Mesenchymal stem cell (in vitro differentiated cells and primary cell): ENCODE results near the gene CMC2.

Experiments
- DNase-seq: peaks from one replicate; pipeline ENCODE4 v3.0.0-alpha.2; 2013
- H2AFZ ChIP-seq: one replicate; pipeline ENCODE4 v1.6.1; 2013; ENCODE audit warnings: low read depth, mild to moderate bottlenecking, control low read depth, inconsistent platforms, low read length, moderate library complexity
- H2AK5ac ChIP-seq: 2 replicates; pipeline ENCODE4 v1.6.1; 2013; ENCODE audit warnings: low read length, moderate library complexity, mild to moderate bottlenecking, inconsistent platforms; ENCODE audit not compliant: severe bottlenecking
- H2BK120ac ChIP-seq: one replicate; pipeline ENCODE4 v1.6.1; 2013; ENCODE audit warnings: low read depth, mild to moderate bottlenecking, inconsistent platforms, low read length, moderate library complexity
- H2BK12ac ChIP-seq, 2 experiments: one replicate each; pipeline ENCODE4 v1.6.1; 2013; ENCODE audit warnings: inconsistent platforms in 2 of 2, low read length in 2 of 2, mild to moderate bottlenecking in 2 of 2, moderate library complexity in 2 of 2, control low read depth in 1 of 2
- H2BK15ac ChIP-seq: one replicate; pipeline ENCODE4 v1.6.1; 2013; ENCODE audit warnings: mild to moderate bottlenecking, low read depth, inconsistent platforms; ENCODE audit not compliant: poor library complexity, severe bottlenecking
- H2BK5ac ChIP-seq: 2 replicates; pipeline ENCODE4 v1.6.1; 2013; ENCODE audit warnings: low read depth, mild to moderate bottlenecking, low read length, control low read depth, inconsistent platforms; ENCODE audit not compliant: poor library complexity, severe bottlenecking
- H3K14ac ChIP-seq, 2 experiments: one replicate each; pipeline ENCODE4 v1.6.1; 2013; ENCODE audit warnings: inconsistent platforms in 2 of 2, low read length in 2 of 2, control low read depth in 1 of 2, mild to moderate bottlenecking in 1 of 2, moderate library complexity in 1 of 2
- H3K18ac ChIP-seq, 2 experiments: one replicate each; pipeline ENCODE4 v1.6.1; 2013; ENCODE audit warnings: inconsistent platforms in 2 of 2, low read length in 2 of 2, control low read depth in 1 of 2, low read depth in 1 of 2, mild to moderate bottlenecking in 1 of 2
- H3K23ac ChIP-seq, 2 experiments: one replicate each; pipeline ENCODE4 v1.6.1; 2013; ENCODE audit warnings: inconsistent platforms in 2 of 2, low read length in 2 of 2, mild to moderate bottlenecking in 2 of 2, moderate library complexity in 2 of 2, control low read depth in 1 of 2
- H3K27ac ChIP-seq: 2 replicates; pipeline ENCODE4 v1.5.1; 2013; ENCODE audit warnings: mild to moderate bottlenecking, moderate library complexity, low read length, control low read depth, inconsistent platforms; ENCODE audit not compliant: poor library complexity, severe bottlenecking
- H3K27me3 ChIP-seq, 2 experiments: 2 replicates each; pipeline versions ENCODE4 v1.6.1 to v1.7.0; 2013; ENCODE audit warnings: low read length in 2 of 2, mild to moderate bottlenecking in 2 of 2, moderate library complexity in 2 of 2, control low read depth in 1 of 2, inconsistent platforms in 1 of 2; ENCODE audit not compliant: control insufficient read depth in 1 of 2, insufficient read depth in 1 of 2
- H3K36me3 ChIP-seq, 2 experiments: 2 replicates each; pipeline versions ENCODE4 v1.6.1 to v1.7.0; 2013; ENCODE audit warnings: low read length in 2 of 2, control low read depth in 1 of 2, inconsistent platforms in 1 of 2, low read depth in 1 of 2, mild to moderate bottlenecking in 1 of 2; ENCODE audit not compliant: insufficient read depth in 2 of 2, control insufficient read depth in 1 of 2
- H3K4ac ChIP-seq, 2 experiments: one replicate each; pipeline ENCODE4 v1.6.1; 2013; ENCODE audit warnings: inconsistent platforms in 2 of 2, low read length in 2 of 2, mild to moderate bottlenecking in 2 of 2, moderate library complexity in 2 of 2, control low read depth in 1 of 2, low read depth in 1 of 2
- H3K4me1 ChIP-seq: 2 replicates; pipeline ENCODE4 v1.6.1; 2013; ENCODE audit warnings: low read depth, low read length, control low read depth; ENCODE audit not compliant: control insufficient read depth, insufficient read depth
- H3K4me2 ChIP-seq: 2 replicates; pipeline ENCODE4 v1.6.1; 2013; ENCODE audit warnings: low read length, mild to moderate bottlenecking, inconsistent platforms; ENCODE audit not compliant: poor library complexity, severe bottlenecking
- H3K4me3 ChIP-seq, 2 experiments: 2 replicates each; pipeline versions ENCODE4 v1.5.1 to v1.7.0; 2013; ENCODE audit warnings: low read length in 2 of 2, mild to moderate bottlenecking in 2 of 2, control low read depth in 1 of 2, low read depth in 1 of 2; ENCODE audit not compliant: insufficient read depth in 1 of 2
- H3K79me1 ChIP-seq: replicated peaks from 2 replicates; pipeline ENCODE4 v1.6.1; 2013; ENCODE audit warnings: mild to moderate bottlenecking, control low read depth, low read length, inconsistent platforms; ENCODE audit not compliant: poor library complexity, severe bottlenecking
- H3K9ac ChIP-seq: 2 replicates; pipeline ENCODE4 v1.7.0; 2013; ENCODE audit warnings: mild to moderate bottlenecking, low read length, moderate library complexity
- H3K9me3 ChIP-seq: 2 replicates; pipeline ENCODE4 v1.7.0; 2013; ENCODE audit warnings: mild to moderate bottlenecking, low read length; ENCODE audit not compliant: control insufficient read depth
- H4K8ac ChIP-seq: one replicate; pipeline ENCODE4 v1.6.1; 2013; ENCODE audit warnings: inconsistent platforms, mild to moderate bottlenecking, low read length, moderate library complexity
- H4K91ac ChIP-seq: one replicate; pipeline ENCODE4 v1.6.1; 2013; ENCODE audit warnings: mild to moderate bottlenecking, low read length, inconsistent platforms
- WGBS: methylation state at CpG from one replicate; pipeline ENCODE4 v1.1.7; 2013; ENCODE audit warnings: mixed read lengths; 5-methylcytosine and 5-hydroxymethylcytosine counted together

The CMC2 gene

GRCh38 chr16:81035398-81035974, 28.8 kb upstream of the CMC2 start, which contains the start of gene ATMIN:
TSS of gene ATMIN (plus strand) at chr16:81035842. CDS start at chr16:81035871, 29 bp downstream.
- Histone ChIP-seq H3K9me3 (no peaks in the 10 kb centered on the region), H3K27ac (no peak within 1 kb of the TSS), H3K4me1 (peaks cover 3% of the 10 kb centered on the region), H3K23ac (peak within 1 kb of the TSS in 1 of 2 experiments; percentile 57), H3K27me3 (no peaks in the 10 kb centered on the region), H3K36me3 (peaks cover 8 to 10% of the 10 kb centered on the region in 2 experiments), H4K91ac (no peak within 1 kb of the TSS), H3K79me1 (peaks cover 15% of the 10 kb centered on the region), H3K9ac (peak within 1 kb of the TSS; percentile 88), H2AK5ac (no peak within 1 kb of the TSS), H2AFZ (peak within 1 kb of the TSS; percentile 68), H3K4me3 (peak within 1 kb of the TSS; percentile 89 to 91), H3K4me2 (peak within 1 kb of the TSS; percentile 83), H2BK5ac (no peak within 1 kb of the TSS), H2BK15ac (no peak within 1 kb of the TSS), H3K4ac (peak within 1 kb of the TSS; percentile 15 to 81), H3K14ac (peak within 1 kb of the TSS in 1 of 2 experiments; percentile 58), H3K18ac (peak within 1 kb of the TSS; percentile 50 to 95), H2BK120ac (no peak within 1 kb of the TSS), H2BK12ac (no peak within 1 kb of the TSS), H4K8ac (peak within 1 kb of the TSS; percentile 45)
- peak; percentile 79 for DNase-seq
- 14% methylated on average over 29 of the region's 54 CpGs for WGBS

DNA sequence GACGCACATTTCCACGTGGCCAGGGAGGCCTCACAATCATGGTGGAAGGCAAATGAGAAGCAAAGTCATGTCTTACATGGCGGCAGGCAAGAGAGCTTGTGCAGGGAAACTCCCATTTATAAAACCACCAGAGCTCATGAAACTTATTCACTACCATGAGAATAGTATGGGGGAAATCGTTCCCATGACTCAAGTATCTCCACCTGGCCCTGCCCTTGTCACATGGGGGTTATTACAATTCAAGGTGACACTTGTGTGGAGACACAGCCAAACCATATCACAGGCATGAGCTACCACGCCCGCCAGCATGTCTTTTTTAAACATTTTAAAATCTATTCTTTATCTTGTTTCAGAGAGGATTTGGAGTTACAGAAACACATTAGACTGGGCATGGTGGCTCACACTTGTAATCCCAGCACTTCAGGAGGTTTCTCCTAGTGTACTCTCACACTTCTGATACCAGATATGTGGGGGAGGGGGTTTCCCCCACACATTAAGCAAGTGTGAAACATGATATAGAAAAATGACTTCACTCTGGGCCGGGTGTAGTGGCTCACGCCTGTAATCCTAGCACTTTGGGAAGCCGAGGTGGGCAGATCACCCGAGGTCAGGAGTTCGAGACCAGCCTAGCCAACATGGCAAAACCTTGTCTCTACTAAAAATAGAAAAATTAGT, 23.4 kb upstream of the CMC2 start:
- Histone ChIP-seq H2BK12ac (no peak overlapping the region), H4K91ac (no peak overlapping the region), H3K79me1 (no peaks in the 10 kb centered on the region), H3K9me3 (no peaks in the 10 kb centered on the region), H3K4me3 (no peak overlapping the region), H3K14ac (no peak overlapping the region), H3K27me3 (no peaks in the 10 kb centered on the region), H3K9ac (no peak overlapping the region), H3K27ac (no peak overlapping the region), H3K4ac (no peak overlapping the region), H3K4me2 (no peak overlapping the region), H2AK5ac (no peak overlapping the region), H2BK5ac (no peak overlapping the region), H3K4me1 (no peaks in the 10 kb centered on the region), H2BK120ac (no peak overlapping the region), H3K18ac (no peak overlapping the region), H3K23ac (no peak overlapping the region), H2AFZ (no peak overlapping the region), H4K8ac (no peak overlapping the region), H2BK15ac (no peak overlapping the region), H3K36me3 (peaks cover 0 to 23% of the 10 kb centered on the region in 2 experiments)
- WGBS = 98% methylated on average over 8 of the region's 11 CpGs
- DNase-seq = no peak

- H3K14ac ChIP-seq = no peak overlapping the region
- no peak overlapping the region for H2BK15ac ChIP-seq
- H2BK120ac ChIP-seq = no peak overlapping the region
- H3K9me3 ChIP-seq = no peaks in the 10 kb centered on the region
- H2AK5ac ChIP-seq = no peak overlapping the region
- H3K27ac ChIP-seq = no peak overlapping the region
- no peak overlapping the region for H3K4ac ChIP-seq
- 100% methylated on average over 1 of the region's 4 CpGs for WGBS
- H3K4me3 ChIP-seq = no peak overlapping the region
- no peaks in the 10 kb centered on the region for H3K27me3 ChIP-seq
- H2BK5ac ChIP-seq = no peak overlapping the region
- peaks cover 0 to 45% of the 10 kb centered on the region in 2 experiments for H3K36me3 ChIP-seq
- no peak overlapping the region for H2AFZ ChIP-seq
- no peak overlapping the region for H3K9ac ChIP-seq
- no peak overlapping the region for H4K8ac ChIP-seq
- H4K91ac ChIP-seq = no peak overlapping the region
- DNase-seq = no peak
- H3K79me1 ChIP-seq = no peaks in the 10 kb centered on the region
- no peaks in the 10 kb centered on the region for H3K4me1 ChIP-seq
- H3K18ac ChIP-seq = no peak overlapping the region
- H3K4me2 ChIP-seq = no peak overlapping the region
- no peak overlapping the region for H3K23ac ChIP-seq
- no peak overlapping the region for H2BK12ac ChIP-seq
These were observed 19.7 kb upstream of the CMC2 start for GRCh38 chr16:81026429-81026828.

DNA sequence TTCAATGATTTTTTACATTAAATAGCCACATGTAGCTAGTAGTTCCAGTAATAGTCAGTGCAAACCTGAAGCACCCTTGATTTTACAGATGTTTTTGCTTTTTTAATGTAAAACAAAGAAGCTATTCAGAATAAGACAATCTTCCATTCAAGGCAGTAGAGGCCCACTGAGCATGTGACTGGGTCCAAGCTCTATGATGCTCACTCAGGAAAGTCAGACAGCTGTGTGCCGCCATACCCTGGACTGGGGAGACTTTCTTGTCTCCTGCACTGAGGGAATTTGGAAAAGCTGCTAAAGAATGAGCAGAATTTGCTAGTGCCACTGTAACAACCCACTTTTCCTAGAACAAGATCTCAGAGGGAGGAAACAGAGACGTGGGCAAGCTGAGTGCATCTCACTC, 11.8 kb upstream of the CMC2 start:
- Histone ChIP-seq H3K14ac (no peak overlapping the region), H3K27me3 (no peaks in the 10 kb centered on the region), H3K9ac (no peak overlapping the region), H3K4me1 (no peaks in the 10 kb centered on the region), H3K9me3 (no peaks in the 10 kb centered on the region), H4K8ac (no peak overlapping the region), H3K4ac (no peak overlapping the region), H3K36me3 (peaks cover 18 to 74% of the 10 kb centered on the region in 2 experiments), H2AFZ (no peak overlapping the region), H3K27ac (no peak overlapping the region), H4K91ac (no peak overlapping the region), H2AK5ac (no peak overlapping the region), H3K4me2 (no peak overlapping the region), H2BK15ac (no peak overlapping the region), H2BK5ac (no peak overlapping the region), H3K4me3 (no peak overlapping the region), H2BK12ac (no peak overlapping the region), H3K79me1 (peaks cover 4% of the 10 kb centered on the region), H3K23ac (no peak overlapping the region), H3K18ac (no peak overlapping the region), H2BK120ac (no peak overlapping the region)
- 100% methylated on average over 2 of the region's 2 CpGs for WGBS
- DNase-seq = no peak
